ENCODE results near the gene ZNF185. TPM values are rescaled to one million over a fixed set of nuclear protein-coding genes. Genes with fewer than 3 reads are reported as not detected.
"Not testable (repeated sequence)": the region's sequence is repeated elsewhere in the genome, so short reads cannot be mapped to it uniquely, and the experiment has no call there.

Gene ZNF185
- total and polyA plus RNA-seq, 10 donors: 2.0 to 13.8 (median 7.8) TPM

DNA sequence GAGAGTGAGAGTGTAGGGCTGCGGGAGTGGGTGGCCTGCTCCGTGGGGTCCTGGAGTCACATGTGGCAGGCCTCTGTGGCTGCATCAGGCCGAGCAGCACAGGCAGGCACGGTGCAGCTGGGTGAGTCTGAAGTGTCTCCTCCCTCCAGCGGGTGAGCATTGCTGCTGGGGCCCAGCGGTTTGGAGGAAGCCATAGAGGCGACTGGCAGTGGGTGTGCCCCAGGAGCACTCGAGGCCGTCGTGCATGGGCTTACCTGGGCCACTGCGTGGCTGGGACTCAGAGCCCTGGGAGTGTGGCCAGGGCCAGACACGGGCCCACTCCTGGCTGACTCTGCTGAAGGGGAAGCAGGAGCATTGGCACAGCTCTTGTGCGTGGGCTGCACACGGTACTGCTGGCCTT is 10.6 kb downstream of the ZNF185 start:
- Histone ChIP-seq H3K4me1 (peaks cover 0 to 4% (median 0%) of the 10 kb centered on the region in 6 donors), H3K27me3 (replicated peaks in 1 of 7) (peaks cover 0 to 17% (median 4%) of the 10 kb centered on the region in 7 donors), H3K9me3 (no peaks in the 10 kb centered on the region), H3K27ac (no peak overlapping the region), H3K4me3 (no peak overlapping the region), H3K36me3 (no peaks in the 10 kb centered on the region)
- intact Hi-C loops (cut with DNase I; ENCODE audit: low total_unique reads): no loop called here
- no peak for DNase-seq
- 79 to 91% (median 83%) methylated on average over 4 to 14 of the region's 14 CpGs for WGBS, 5 donors
- TF ChIP-seq, protein P1, sequence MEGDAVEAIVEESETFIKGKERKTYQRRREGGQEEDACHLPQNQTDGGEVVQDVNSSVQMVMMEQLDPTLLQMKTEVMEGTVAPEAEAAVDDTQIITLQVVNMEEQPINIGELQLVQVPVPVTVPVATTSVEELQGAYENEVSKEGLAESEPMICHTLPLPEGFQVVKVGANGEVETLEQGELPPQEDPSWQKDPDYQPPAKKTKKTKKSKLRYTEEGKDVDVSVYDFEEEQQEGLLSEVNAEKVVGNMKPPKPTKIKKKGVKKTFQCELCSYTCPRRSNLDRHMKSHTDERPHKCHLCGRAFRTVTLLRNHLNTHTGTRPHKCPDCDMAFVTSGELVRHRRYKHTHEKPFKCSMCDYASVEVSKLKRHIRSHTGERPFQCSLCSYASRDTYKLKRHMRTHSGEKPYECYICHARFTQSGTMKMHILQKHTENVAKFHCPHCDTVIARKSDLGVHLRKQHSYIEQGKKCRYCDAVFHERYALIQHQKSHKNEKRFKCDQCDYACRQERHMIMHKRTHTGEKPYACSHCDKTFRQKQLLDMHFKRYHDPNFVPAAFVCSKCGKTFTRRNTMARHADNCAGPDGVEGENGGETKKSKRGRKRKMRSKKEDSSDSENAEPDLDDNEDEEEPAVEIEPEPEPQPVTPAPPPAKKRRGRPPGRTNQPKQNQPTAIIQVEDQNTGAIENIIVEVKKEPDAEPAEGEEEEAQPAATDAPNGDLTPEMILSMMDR (IDR thresholded peaks at IDR 0.05 in 8 of 11, conservative IDR thresholded peaks at IDR 0.05 in 3 of 11): no peak
- TF ChIP-seq POLR2A (IDR thresholded peaks at IDR 0.05) (no peak), POLR2AphosphoS5 (IDR thresholded peaks at IDR 0.05) (no peak)

DNA sequence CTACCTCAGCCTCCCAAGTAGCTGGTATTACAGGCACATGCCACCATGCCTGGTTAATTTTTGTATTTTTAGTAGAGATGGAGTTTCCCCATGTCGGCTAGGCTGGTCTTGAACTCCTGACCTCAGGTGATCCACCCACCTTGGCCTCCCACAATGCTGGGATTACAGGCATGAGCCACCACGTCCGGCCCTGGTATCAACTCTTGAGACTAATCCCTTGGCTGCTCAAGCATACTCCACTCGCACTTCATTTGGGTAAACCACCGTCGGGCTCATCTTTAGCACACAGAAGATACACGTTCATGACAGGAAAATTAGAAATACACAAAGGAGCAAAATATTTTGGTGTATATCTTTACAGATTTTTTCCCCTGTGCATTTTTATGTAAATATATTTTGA is 12.2 kb downstream of the ZNF185 start:
- intact Hi-C loops (cut with DNase I; ENCODE audit: low total_unique reads); H3K4me1 ChIP-seq; H3K36me3 ChIP-seq; H3K9me3 ChIP-seq; H3K27ac ChIP-seq; DNase-seq; H3K4me3 ChIP-seq; H3K27me3 ChIP-seq (replicated peaks in 1 of 7): not testable (repeated sequence)
- WGBS, 5 donors: 67 to 82% (median 73%) methylated on average over 7 of the region's 7 CpGs

DNA sequence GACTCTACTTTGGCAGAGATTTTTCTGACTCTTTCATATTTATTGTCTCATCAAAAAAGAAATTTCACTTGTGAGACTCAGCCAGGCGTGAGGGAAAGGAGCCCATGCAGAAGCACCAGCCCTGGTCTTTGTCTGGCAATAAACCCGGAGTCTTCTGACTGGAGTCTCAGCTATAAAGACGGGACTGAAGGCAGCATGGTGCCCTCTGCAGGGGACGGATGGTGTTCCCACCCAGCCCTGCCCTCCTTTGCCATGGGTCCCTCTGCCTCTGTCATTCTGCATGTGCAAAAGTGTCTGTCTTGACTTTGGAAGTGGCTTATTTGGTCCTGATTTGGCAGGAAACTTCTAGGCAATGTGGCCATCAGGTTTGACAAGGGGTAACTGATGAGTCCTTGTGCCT is 14.2 kb downstream of the ZNF185 start:
- H3K36me3 ChIP-seq: no peaks in the 10 kb centered on the region
- no peaks in the 10 kb centered on the region for H3K9me3 ChIP-seq
- no peak for TF ChIP-seq POLR2A (IDR thresholded peaks at IDR 0.05)
- no peak for TF ChIP-seq POLR2AphosphoS5 (IDR thresholded peaks at IDR 0.05)
- no peak overlapping the region for H3K4me3 ChIP-seq
- peaks cover 0 to 7% (median 0%) of the 10 kb centered on the region in 7 donors for H3K27me3 ChIP-seq (replicated peaks in 1 of 7)
- H3K27ac ChIP-seq: no peak overlapping the region
- H3K4me1 ChIP-seq: no peaks in the 10 kb centered on the region
- DNase-seq: no peak
- 50 to 82% (median 61%) methylated on average over 1 to 4 of the region's 4 CpGs for WGBS, 5 donors
- intact Hi-C loops (cut with DNase I; ENCODE audit: low total_unique reads): no loop called here

DNA sequence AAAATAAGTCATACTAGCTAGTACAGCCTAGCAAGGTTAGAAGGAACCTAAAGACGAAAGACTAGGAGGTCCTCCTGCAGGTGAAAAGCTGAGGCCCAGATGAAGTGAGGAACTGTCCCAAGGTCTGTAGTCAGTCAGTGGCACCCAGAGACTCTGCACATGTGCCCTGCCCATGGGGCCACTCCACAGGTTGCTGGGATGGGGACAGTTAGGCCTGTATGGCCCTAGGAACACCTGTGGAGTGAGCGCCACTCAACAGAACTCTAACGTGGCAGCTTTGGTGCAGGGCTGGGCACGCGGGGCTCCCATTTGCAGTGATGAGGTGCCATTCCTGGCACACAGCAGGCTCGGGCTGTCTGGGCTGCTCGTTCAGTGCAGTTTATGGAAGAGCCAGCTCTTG is 14.8 kb downstream of the ZNF185 start:
- H3K36me3 ChIP-seq: no peaks in the 10 kb centered on the region
- no peaks in the 10 kb centered on the region for H3K9me3 ChIP-seq
- no peak overlapping the region for H3K4me3 ChIP-seq
- 72 to 100% (median 75%) methylated on average over 1 to 7 of the region's 7 CpGs for WGBS, 5 donors
- H3K4me1 ChIP-seq: no peaks in the 10 kb centered on the region
- TF ChIP-seq POLR2A (IDR thresholded peaks at IDR 0.05): no peak
- TF ChIP-seq, protein P1 (IDR thresholded peaks at IDR 0.05 in 8 of 11, conservative IDR thresholded peaks at IDR 0.05 in 3 of 11): no peak
- TF ChIP-seq POLR2AphosphoS5 (IDR thresholded peaks at IDR 0.05): no peak
- intact Hi-C loops (cut with DNase I; ENCODE audit: low total_unique reads): no loop called here
- H3K27ac ChIP-seq: no peak overlapping the region
- no peak for DNase-seq
- peaks cover 0 to 10% (median 0%) of the 10 kb centered on the region in 7 donors for H3K27me3 ChIP-seq (replicated peaks in 1 of 7)

DNA sequence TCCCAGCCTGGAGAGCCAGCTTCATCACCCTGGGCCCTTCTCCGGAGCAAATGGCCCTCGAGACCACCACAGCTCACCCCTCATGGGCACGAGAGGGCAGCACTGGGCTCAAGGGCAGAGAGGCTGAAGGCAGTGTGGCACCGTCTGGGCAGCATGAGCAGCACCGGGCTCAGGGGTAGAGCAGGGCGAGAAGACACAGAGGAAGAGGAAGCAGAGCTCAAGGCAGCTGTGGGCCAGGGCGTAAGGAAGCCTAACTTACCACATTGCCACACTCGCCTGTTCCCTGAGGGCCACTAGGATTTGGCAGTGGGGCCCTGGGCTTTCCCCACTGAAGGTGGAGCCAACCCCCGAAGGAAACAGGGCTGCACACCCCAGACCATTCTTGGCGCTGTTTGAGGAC is 15.5 kb downstream of the ZNF185 start:
- H3K27ac ChIP-seq: no peak overlapping the region
- H3K9me3 ChIP-seq: no peaks in the 10 kb centered on the region
- WGBS, 5 donors: 33 to 63% (median 49%) methylated on average over 2 to 10 of the region's 10 CpGs
- peaks cover 0 to 10% (median 0%) of the 10 kb centered on the region in 7 donors for H3K27me3 ChIP-seq (replicated peaks in 1 of 7)
- no peak overlapping the region for H3K4me3 ChIP-seq
- intact Hi-C loops (cut with DNase I; ENCODE audit: low total_unique reads): no loop called here
- TF ChIP-seq POLR2AphosphoS5 (IDR thresholded peaks at IDR 0.05) (no peak), POLR2A (IDR thresholded peaks at IDR 0.05) (no peak)
- TF ChIP-seq, protein P1 (IDR thresholded peaks at IDR 0.05 in 8 of 11, conservative IDR thresholded peaks at IDR 0.05 in 3 of 11): no peak
- H3K4me1 ChIP-seq: peaks cover 0 to 5% (median 0%) of the 10 kb centered on the region in 6 donors
- no peak for DNase-seq
- no peaks in the 10 kb centered on the region for H3K36me3 ChIP-seq

Measured in spleen (tissue), 11 donors.